HEK293 (cell line): ENCODE data around the gene CLMN.
A peak's percentile ranks its signal among the peaks of the same experiment; 100 is the strongest.

ENCODE experiments used
- CTCF ChIA-PET: fragments of 350-600 bp; formaldehyde crosslinking; extraction: SDS; loops from one replicate; lab custom pipeline; 2021; ENCODE audit warnings: antibody characterized with exemption; lab: Yijun Ruan, JAX
- POLR2A ChIA-PET: fragments of 300-600 bp; formaldehyde crosslinking; extraction: SDS; loops from one replicate; lab custom pipeline; 2020; ENCODE audit warnings: antibody characterized with exemption, inconsistent platforms; lab: Yijun Ruan, JAX
- H3K27ac ChIP-seq: fragments of 200-500 bp; sonication (Bioruptor generic); 2 replicates; pipeline ENCODE4 v1.5.1; 2014; ENCODE audit warnings: low read depth, low read length, control low read depth, inconsistent platforms; ENCODE audit errors: extremely low read depth
- H3K36me3 ChIP-seq, 2 experiments: fragments of 200-500 bp in 1 of 2; sonication (Bioruptor generic) in 1 of 2; 1 replicate in 1 of 2; 2 replicates in 1 of 2; pipeline ENCODE4 v1.5.1; 2014 to 2017; ENCODE audit warnings: inconsistent platforms in 2 of 2, low read length in 2 of 2; ENCODE audit not compliant: control insufficient read depth in 2 of 2, insufficient read depth in 1 of 2
- H3K4me1 ChIP-seq: fragments of 200-500 bp; sonication (Bioruptor generic); 2 replicates; pipeline ENCODE4 v1.5.1; 2014; ENCODE audit warnings: mild to moderate bottlenecking, low read length, inconsistent platforms; ENCODE audit not compliant: control insufficient read depth, insufficient read depth
- H3K4me3 ChIP-seq: 2 replicates; pipeline ENCODE4 v1.5.1; 2011; ENCODE audit warnings: low read depth, mild to moderate bottlenecking, control low read depth, low read length, moderate library complexity
- H3K9me3 ChIP-seq: fragments of 200-500 bp; sonication (Bioruptor generic); 2 replicates; pipeline ENCODE4 v1.5.1; 2014; ENCODE audit warnings: low read depth, low read length, inconsistent platforms; ENCODE audit not compliant: control insufficient read depth, insufficient read depth
- AEBP2 ChIP-seq: fragments of 450-650 bp; formaldehyde crosslinking; IDR thresholded peaks from 2 replicates; pipeline ENCODE4 v1.5.1; 2016; ENCODE audit warnings: missing biosample characterization, missing genetic modification characterization, borderline replicate concordance
- BCL11A ChIP-seq: fragments of 450-650 bp; formaldehyde crosslinking; IDR thresholded peaks from 2 replicates; pipeline ENCODE4 v1.5.1; 2016; ENCODE audit warnings: low read depth, missing biosample characterization, missing genetic modification characterization
- EGR2 ChIP-seq: fragments of 450-650 bp; formaldehyde crosslinking; IDR thresholded peaks from 2 replicates; pipeline ENCODE4 v1.5.1; 2016; ENCODE audit warnings: low read depth, missing biosample characterization, missing genetic modification characterization
- GLIS1 ChIP-seq: fragments of 450-650 bp; formaldehyde crosslinking; IDR thresholded peaks from 2 replicates; pipeline ENCODE4 v1.5.1; 2016; ENCODE audit warnings: missing biosample characterization, missing genetic modification characterization
- HOXA7 ChIP-seq: sonication (generic); formaldehyde crosslinking; IDR thresholded peaks from 2 replicates; pipeline ENCODE4 v1.8.1; 2022; ENCODE audit warnings: missing genetic modification reagents, borderline replicate concordance
- KLF10 ChIP-seq: fragments of 450-650 bp; IDR thresholded peaks from 2 replicates; pipeline ENCODE4 v1.5.1; 2018; ENCODE audit warnings: missing biosample characterization, mild to moderate bottlenecking, missing genetic modification characterization
- KLF8 ChIP-seq: fragments of 450-650 bp; formaldehyde crosslinking; IDR thresholded peaks from 2 replicates; pipeline ENCODE4 v1.5.1; 2016; ENCODE audit warnings: missing biosample characterization, missing genetic modification characterization
- OVOL3 ChIP-seq: fragments of 450-650 bp; formaldehyde crosslinking; IDR thresholded peaks from 2 replicates; pipeline ENCODE4 v1.5.1; 2016; ENCODE audit warnings: missing biosample characterization, missing genetic modification characterization
- ZIC2 ChIP-seq: fragments of 450-650 bp; formaldehyde crosslinking; IDR thresholded peaks from 2 replicates; pipeline ENCODE4 v1.5.1; 2016; ENCODE audit warnings: missing biosample characterization, missing genetic modification characterization
- ZNF112 ChIP-seq: fragments of 450-650 bp; formaldehyde crosslinking; IDR thresholded peaks from 2 replicates; pipeline ENCODE4 v1.5.0; 2017; ENCODE audit warnings: missing biosample characterization, missing genetic modification characterization
- ZNF155 ChIP-seq: fragments of 450-650 bp; formaldehyde crosslinking; IDR thresholded peaks from 2 replicates; pipeline ENCODE4 v1.5.1; 2016; ENCODE audit warnings: missing biosample characterization, missing genetic modification characterization
- ZNF175 ChIP-seq: fragments of 450-650 bp; formaldehyde crosslinking; IDR thresholded peaks from 2 replicates; pipeline ENCODE4 v1.5.1; 2016; ENCODE audit warnings: missing biosample characterization, missing genetic modification characterization
- ZNF214 ChIP-seq: fragments of 450-650 bp; formaldehyde crosslinking; IDR thresholded peaks from 2 replicates; pipeline ENCODE4 v1.5.1; 2017; ENCODE audit warnings: missing biosample characterization, mild to moderate bottlenecking, missing genetic modification characterization, borderline replicate concordance
- ZNF274 ChIP-seq, 2 experiments: fragments of 200-500 bp in 1 of 2; fragments of 450-650 bp in 1 of 2; sonication (Bioruptor generic) in 1 of 2; formaldehyde crosslinking in 1 of 2; IDR thresholded peaks; 2 replicates each; pipeline versions ENCODE4 v1.5.1 to v1.6.1; 2014 to 2016; ENCODE audit warnings: borderline replicate concordance in 1 of 2, inconsistent platforms in 1 of 2, low read length in 1 of 2, missing biosample characterization in 1 of 2, missing genetic modification characterization in 1 of 2
- ZNF473 ChIP-seq: fragments of 450-650 bp; formaldehyde crosslinking; IDR thresholded peaks from 2 replicates; pipeline ENCODE4 v1.5.1; 2017; ENCODE audit warnings: missing biosample characterization, missing genetic modification characterization
- ZNF514 ChIP-seq: fragments of 450-650 bp; formaldehyde crosslinking; IDR thresholded peaks from 2 replicates; pipeline ENCODE4 v1.5.1; 2016; ENCODE audit warnings: missing biosample characterization, missing genetic modification characterization
- ZNF580 ChIP-seq: fragments of 450-650 bp; formaldehyde crosslinking; IDR thresholded peaks from 2 replicates; pipeline ENCODE4 v1.5.1; 2016; ENCODE audit warnings: missing biosample characterization, missing genetic modification characterization
- ZNF792 ChIP-seq: fragments of 450-650 bp; formaldehyde crosslinking; IDR thresholded peaks from 2 replicates; pipeline ENCODE4 v1.5.1; 2016; ENCODE audit warnings: missing biosample characterization, missing genetic modification characterization
- TF ChIP-seq, protein P1 (sequence below): fragments of 450-650 bp; formaldehyde crosslinking; IDR thresholded peaks from 2 replicates; pipeline ENCODE4 v1.5.1; 2016; ENCODE audit warnings: missing biosample characterization, missing genetic modification characterization, low read depth

Gene CLMN

DNA sequence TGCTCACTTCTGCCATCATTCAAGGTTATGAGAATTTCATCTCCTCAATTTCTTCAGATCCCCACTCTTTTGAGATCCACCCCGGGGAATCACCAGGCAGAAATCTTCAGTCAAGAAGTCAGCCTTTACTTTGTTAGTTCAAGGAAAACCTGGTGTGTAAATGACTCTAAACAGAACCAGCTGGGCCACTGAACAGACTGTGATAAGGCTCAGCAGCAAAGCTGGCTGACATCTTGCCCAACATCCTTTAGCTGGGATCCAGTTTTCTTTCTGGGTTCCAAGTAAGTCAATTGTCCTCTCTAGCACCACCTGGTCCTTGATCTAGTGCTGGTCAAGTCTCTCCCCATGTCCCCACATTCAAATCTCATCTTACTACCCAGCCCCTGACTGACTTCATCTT is 11.6 kb downstream of the CLMN start (continued):
- TF ChIP-seq, protein P1, sequence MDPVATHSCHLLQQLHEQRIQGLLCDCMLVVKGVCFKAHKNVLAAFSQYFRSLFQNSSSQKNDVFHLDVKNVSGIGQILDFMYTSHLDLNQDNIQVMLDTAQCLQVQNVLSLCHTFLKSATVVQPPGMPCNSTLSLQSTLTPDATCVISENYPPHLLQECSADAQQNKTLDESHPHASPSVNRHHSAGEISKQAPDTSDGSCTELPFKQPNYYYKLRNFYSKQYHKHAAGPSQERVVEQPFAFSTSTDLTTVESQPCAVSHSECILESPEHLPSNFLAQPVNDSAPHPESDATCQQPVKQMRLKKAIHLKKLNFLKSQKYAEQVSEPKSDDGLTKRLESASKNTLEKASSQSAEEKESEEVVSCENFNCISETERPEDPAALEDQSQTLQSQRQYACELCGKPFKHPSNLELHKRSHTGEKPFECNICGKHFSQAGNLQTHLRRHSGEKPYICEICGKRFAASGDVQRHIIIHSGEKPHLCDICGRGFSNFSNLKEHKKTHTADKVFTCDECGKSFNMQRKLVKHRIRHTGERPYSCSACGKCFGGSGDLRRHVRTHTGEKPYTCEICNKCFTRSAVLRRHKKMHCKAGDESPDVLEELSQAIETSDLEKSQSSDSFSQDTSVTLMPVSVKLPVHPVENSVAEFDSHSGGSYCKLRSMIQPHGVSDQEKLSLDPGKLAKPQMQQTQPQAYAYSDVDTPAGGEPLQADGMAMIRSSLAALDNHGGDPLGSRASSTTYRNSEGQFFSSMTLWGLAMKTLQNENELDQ (tag by site-specific recombination) = no peak
- no peak for TF ChIP-seq KLF10 (tag by site-specific recombination)

DNA sequence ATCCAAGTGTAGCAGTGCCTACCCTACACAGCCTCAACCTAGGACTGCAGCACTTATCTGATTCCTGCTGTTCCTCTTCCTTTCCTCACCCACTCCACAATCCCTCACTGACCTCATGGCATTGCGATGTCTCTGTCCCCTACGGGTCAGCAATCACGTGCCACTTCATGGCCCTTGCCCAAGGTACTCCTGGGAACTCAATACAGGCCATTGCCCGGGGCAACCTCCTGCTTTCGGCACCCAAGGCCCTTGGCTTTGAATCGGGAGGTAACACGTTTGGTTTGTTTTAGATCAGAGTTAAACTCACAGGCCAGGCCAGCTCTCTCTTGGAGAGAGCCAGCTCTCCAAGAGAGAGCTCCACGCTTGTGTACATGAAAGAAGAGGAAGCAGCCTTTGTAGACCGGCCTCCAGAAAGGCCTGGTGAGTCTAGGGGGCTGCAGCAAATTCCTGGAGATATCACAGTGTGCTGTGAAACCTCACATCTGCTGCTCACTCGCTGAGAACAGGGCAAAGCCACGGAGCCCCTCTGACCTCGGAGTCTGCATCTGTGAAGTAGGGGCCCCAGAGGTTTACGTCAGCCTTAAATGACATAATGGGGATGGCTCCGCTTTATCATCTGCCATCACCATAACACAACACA is 12.2 kb downstream of the CLMN start:
- CTCF ChIA-PET = interaction anchor here (0.7 kb wide), 1 partner anchor 163 kb away, joined by 3 read pairs; no protein-coding TSS in a partner anchor
- POLR2A ChIA-PET = no interaction called here
- no peaks in the 10 kb centered on the region for H3K36me3 ChIP-seq
- no peaks in the 10 kb centered on the region for H3K9me3 ChIP-seq
- H3K27ac ChIP-seq = no peak overlapping the region
- H3K4me1 ChIP-seq = no peaks in the 10 kb centered on the region
- TF ChIP-seq ZIC2 (peak; percentile 14; the same call in 1 of the 2 replicates), AEBP2 (no peak)
- TF ChIP-seq, all 188 proteins: peak for 1
- H3K4me3 ChIP-seq = no peak overlapping the region

DNA sequence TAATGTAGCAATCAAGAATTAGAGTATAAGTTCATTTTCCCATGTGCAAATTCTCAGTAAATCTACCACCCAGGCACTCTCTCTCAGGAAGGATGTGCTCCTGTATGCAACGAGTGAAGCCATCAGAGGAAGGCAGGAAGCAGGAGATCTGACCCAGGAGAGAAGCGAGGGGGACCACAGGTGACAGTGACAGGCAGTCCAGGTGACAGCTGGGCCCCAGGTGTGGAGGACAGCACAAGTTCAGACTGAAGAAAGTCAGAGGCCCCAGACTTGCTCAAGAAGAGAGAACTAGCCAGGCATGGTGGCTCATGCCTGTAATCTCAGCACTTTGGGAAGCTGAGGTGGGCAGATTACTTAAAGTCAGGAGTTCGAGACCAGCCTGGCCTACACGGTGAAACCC is 13.8 kb downstream of the CLMN start:
- Histone ChIP-seq H3K4me3 (no peak overlapping the region), H3K27ac (no peak overlapping the region), H3K36me3 (no peaks in the 10 kb centered on the region)
- CTCF ChIA-PET = no interaction called here
- POLR2A ChIA-PET = no interaction called here
- TF ChIP-seq ZNF274 (IDR thresholded peaks at IDR 0.05; ENCODE audit: low read length) = no peak
- TF ChIP-seq ZNF274 (tag by site-specific recombination; IDR thresholded peaks at IDR 0.05; ENCODE audit: borderline replicate concordance) = no peak
- no peak for TF ChIP-seq ZNF473
- no peak for TF ChIP-seq ZNF514
- TF ChIP-seq HOXA7 = no peak
- no peak for TF ChIP-seq ZNF580 (tag by site-specific recombination)
- TF ChIP-seq, all 188 proteins: peak for 0
- Histone ChIP-seq H3K9me3 (no peaks in the 10 kb centered on the region), H3K4me1 (no peaks in the 10 kb centered on the region)

GRCh38 chr14:95305145-95305544 is 14.6 kb downstream of the CLMN start:
- no peak for TF ChIP-seq OVOL3 (tag by site-specific recombination)
- TF ChIP-seq BCL11A (tag by site-specific recombination) = no peak
- no peak for TF ChIP-seq ZNF473
- TF ChIP-seq ZNF112 = no peak
- TF ChIP-seq ZNF175 = no peak
- no peak for TF ChIP-seq KLF8 (tag by site-specific recombination)
- no peak for TF ChIP-seq ZNF214
- no peak for TF ChIP-seq GLIS1 (tag by site-specific recombination)
- TF ChIP-seq ZNF792 (tag by site-specific recombination) = no peak
- TF ChIP-seq ZNF155 = no peak
- TF ChIP-seq EGR2 (tag by site-specific recombination) = no peak
- Histone ChIP-seq H3K9me3 (no peaks in the 10 kb centered on the region), H3K4me1 (no peaks in the 10 kb centered on the region), H3K4me3 (no peak overlapping the region), H3K36me3 (no peaks in the 10 kb centered on the region), H3K27ac (no peak overlapping the region)
- ChIA-PET CTCF (no interaction called here), POLR2A (interaction anchor here (0.6 kb wide), 1 partner anchor 9 kb away, joined by 4 read pairs; no protein-coding TSS in a partner anchor)
